Nephron (organoid): ENCODE data around the gene DENND2C.

Source experiments
- H3K27ac Mint-ChIP-seq, 3 experiments: 2 replicates each; pipeline ENCODE4 v1.8.0; 2020; ENCODE audit warnings: mixed read lengths in 3 of 3, mild to moderate bottlenecking in 2 of 3, moderate library complexity in 1 of 3
- H3K27me3 Mint-ChIP-seq: 2 replicates; pipeline ENCODE4 v1.8.0; 2021; ENCODE audit warnings: low read depth, mild to moderate bottlenecking, moderate library complexity, mixed read lengths
- H3K36me3 Mint-ChIP-seq: 2 replicates; pipeline ENCODE4 v1.8.0; 2020; ENCODE audit warnings: low read depth, mixed read lengths
- H3K4me1 Mint-ChIP-seq: 2 replicates; pipeline ENCODE4 v1.8.0; 2020; ENCODE audit warnings: mixed read lengths
- H3K4me3 Mint-ChIP-seq, 3 experiments: 2 replicates each; pipeline ENCODE4 v1.8.0; 2020; ENCODE audit warnings: mild to moderate bottlenecking in 3 of 3, mixed read lengths in 3 of 3, moderate library complexity in 2 of 3
- H3K9me3 Mint-ChIP-seq: 2 replicates; pipeline ENCODE4 v1.8.0; 2020; ENCODE audit warnings: mixed read lengths
- TF ChIP-seq, protein P1 (sequence below), 3 experiments: fragments of 200-600 bp; sonication (generic); IDR thresholded peaks; one replicate each; pipeline ENCODE4 v1.5.0; 2021; ENCODE audit warnings: antibody characterized with exemption in 3 of 3; ENCODE audit not compliant: unreplicated experiment in 3 of 3

Gene DENND2C

DNA sequence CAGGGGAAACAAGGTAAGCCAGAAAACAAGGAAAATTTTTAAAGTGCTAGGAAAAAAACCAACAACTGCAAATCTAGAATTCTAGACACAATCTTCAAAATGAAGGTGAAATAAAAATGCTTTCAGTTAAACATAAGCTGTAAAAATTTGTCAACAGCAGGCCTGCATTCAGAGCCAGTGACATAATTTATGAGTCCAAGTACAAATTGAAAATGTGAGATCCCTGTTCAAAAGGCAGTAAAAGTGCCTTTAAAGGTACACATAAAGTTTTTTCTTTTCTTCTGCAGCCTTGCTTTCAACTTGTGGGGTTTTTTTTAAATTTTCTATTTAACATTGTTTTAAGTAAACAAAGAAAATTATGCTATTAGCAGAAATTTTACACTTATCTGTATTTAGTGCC lies 37.4 kb downstream of the DENND2C start:
- no peaks in the 10 kb centered on the region for H3K27me3 Mint-ChIP-seq
- peaks cover 5% of the 10 kb centered on the region for H3K9me3 Mint-ChIP-seq
- H3K4me1 Mint-ChIP-seq, result no peaks in the 10 kb centered on the region
- no peak overlapping the region for H3K27ac Mint-ChIP-seq
- TF ChIP-seq, protein P1, sequence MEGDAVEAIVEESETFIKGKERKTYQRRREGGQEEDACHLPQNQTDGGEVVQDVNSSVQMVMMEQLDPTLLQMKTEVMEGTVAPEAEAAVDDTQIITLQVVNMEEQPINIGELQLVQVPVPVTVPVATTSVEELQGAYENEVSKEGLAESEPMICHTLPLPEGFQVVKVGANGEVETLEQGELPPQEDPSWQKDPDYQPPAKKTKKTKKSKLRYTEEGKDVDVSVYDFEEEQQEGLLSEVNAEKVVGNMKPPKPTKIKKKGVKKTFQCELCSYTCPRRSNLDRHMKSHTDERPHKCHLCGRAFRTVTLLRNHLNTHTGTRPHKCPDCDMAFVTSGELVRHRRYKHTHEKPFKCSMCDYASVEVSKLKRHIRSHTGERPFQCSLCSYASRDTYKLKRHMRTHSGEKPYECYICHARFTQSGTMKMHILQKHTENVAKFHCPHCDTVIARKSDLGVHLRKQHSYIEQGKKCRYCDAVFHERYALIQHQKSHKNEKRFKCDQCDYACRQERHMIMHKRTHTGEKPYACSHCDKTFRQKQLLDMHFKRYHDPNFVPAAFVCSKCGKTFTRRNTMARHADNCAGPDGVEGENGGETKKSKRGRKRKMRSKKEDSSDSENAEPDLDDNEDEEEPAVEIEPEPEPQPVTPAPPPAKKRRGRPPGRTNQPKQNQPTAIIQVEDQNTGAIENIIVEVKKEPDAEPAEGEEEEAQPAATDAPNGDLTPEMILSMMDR (IDR thresholded peaks at IDR 0.05; ENCODE audit: unreplicated experiment in 3 of 3), result no peak
- no peak overlapping the region for H3K4me3 Mint-ChIP-seq
- H3K36me3 Mint-ChIP-seq, result no peaks in the 10 kb centered on the region

DNA sequence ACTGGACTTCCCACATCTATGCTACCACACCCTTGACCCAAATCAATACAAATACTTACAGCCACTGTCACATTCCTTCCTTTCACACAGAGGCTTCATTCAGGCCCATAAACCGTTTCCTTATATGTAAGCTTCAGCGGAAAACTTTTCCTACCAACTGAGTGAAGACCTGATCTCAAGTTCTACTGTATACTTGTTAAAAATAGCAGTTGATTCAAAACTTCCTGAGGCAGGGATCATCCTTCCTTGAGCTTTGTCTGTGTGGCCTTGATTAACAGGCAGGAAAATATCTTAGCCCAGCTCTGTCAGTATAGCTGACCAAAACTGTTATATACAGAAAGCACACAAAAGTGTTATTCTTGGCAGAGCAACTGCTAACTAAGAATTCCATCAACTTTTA lies 42.7 kb downstream of the DENND2C start:
- Mint-ChIP-seq H3K4me3 (no peak overlapping the region), H3K36me3 (no peaks in the 10 kb centered on the region)

DNA sequence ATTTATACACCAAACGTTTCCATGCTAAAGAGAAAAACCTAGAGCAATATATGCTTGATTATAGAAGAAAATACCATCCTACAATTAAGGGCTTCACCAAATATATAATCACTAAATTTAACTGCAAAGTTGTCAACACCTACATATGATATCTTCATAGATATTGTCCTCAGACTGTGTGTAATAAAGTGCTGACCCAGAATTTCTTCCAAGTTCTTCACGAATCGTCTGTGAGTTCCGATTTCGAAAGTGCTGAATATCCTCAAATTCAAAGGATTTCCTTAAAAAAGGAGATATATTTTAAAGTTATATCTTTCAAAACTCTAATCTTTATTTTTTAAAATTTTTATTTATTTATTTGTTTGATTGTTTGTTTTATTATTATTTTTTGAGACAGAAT lies 46.5 kb downstream of the DENND2C start:
- Mint-ChIP-seq H3K4me3 (no peak overlapping the region), H3K27me3 (no peaks in the 10 kb centered on the region), H3K36me3 (peaks cover under 1% of the 10 kb centered on the region), H3K27ac (no peak overlapping the region), H3K9me3 (no peaks in the 10 kb centered on the region), H3K4me1 (no peaks in the 10 kb centered on the region)
- TF ChIP-seq, protein P1 (IDR thresholded peaks at IDR 0.05; ENCODE audit: unreplicated experiment in 3 of 3), result no peak

More for the DNA sequence above, 42.7 kb downstream of the DENND2C start:
- TF ChIP-seq, protein P1 (IDR thresholded peaks at IDR 0.05; ENCODE audit: unreplicated experiment in 3 of 3), result no peak
- Mint-ChIP-seq H3K27ac (no peak overlapping the region), H3K27me3 (no peaks in the 10 kb centered on the region), H3K4me1 (no peaks in the 10 kb centered on the region), H3K9me3 (peaks cover 5% of the 10 kb centered on the region)

DNA sequence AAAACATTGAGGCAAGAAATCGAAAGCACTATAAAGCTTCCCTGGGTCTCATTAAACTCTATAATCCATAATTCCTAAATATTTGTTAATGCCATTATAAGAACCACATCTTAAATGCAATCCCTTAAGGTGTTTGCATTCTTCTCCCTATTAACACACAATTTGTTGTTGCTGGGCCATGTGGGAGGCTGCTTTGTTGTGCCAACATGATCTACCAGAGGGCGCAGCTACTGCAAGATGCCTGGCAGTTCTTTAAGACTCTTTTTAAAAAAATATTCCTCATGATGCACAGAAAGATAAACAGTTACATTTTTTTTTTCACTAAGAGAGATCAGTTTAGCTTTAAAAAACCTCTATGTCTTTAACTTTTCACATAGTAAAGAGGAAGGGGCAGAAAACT lies 49.4 kb downstream of the DENND2C start:
- no peak overlapping the region for H3K4me3 Mint-ChIP-seq
- peaks cover 3% of the 10 kb centered on the region for H3K36me3 Mint-ChIP-seq
- TF ChIP-seq, protein P1 (IDR thresholded peaks at IDR 0.05; ENCODE audit: unreplicated experiment in 3 of 3), result no peak
- H3K27me3 Mint-ChIP-seq, result no peaks in the 10 kb centered on the region
- no peak overlapping the region for H3K27ac Mint-ChIP-seq
- no peaks in the 10 kb centered on the region for H3K4me1 Mint-ChIP-seq
- H3K9me3 Mint-ChIP-seq, result no peaks in the 10 kb centered on the region

DNA sequence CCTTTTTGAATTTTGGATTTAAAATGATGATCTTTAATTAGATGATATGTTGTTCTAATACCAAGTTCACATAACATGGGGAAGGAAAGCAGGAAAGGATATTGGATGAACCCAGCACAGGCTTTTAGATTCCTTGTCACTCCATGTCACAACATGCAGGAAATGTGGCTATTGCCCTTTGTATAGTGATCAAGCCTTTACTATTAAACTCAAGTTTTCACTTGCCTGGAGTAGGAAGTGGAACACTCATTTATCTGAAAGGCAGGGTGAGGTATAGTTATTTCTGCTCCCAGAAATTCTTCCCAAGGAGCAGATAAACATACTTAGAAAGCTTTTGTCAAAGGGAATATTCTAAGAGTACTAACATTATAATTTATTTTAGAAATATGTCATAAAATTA lies 51.2 kb downstream of the DENND2C start:
- Mint-ChIP-seq H3K4me1 (no peaks in the 10 kb centered on the region), H3K27me3 (no peaks in the 10 kb centered on the region), H3K36me3 (peaks cover 3% of the 10 kb centered on the region), H3K4me3 (no peak overlapping the region), H3K27ac (no peak overlapping the region), H3K9me3 (no peaks in the 10 kb centered on the region)
- TF ChIP-seq, protein P1 (IDR thresholded peaks at IDR 0.05; ENCODE audit: unreplicated experiment in 3 of 3), result no peak

DNA sequence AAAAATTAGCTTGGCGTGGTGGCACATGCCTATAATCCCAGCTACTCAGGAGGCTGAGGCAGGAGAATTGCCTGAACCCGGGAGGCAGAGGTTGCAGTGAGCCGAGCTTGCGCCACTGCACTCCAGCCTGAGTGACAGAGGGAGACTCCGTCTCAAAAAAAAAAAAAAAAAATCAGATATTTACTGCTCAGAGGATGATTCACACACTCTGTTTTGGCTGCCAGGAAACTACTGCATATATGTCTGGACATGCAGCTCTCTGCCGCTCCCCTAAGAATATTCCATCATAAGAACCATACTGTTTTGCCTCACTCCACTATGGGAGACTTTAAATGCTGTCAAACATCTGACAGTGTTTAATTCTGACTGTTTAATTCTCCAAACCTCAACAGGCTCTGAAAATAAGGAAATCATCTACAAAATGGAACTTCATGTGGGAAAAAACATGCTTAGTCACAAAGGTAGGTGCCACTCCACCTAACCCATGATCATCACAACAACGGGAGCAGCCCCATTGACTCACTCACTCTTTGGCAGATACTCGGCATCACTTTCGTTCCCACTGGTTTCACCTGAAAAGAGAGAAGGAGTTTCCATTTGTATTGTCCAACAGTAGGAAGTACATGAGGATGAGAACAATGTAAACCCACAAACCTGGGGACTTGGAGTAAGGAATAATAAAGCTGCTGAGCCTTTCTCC lies 59.2 kb downstream of the DENND2C start:
- no peaks in the 10 kb centered on the region for H3K4me1 Mint-ChIP-seq

More for the DNA sequence above, 59.2 kb downstream of the DENND2C start:
- Mint-ChIP-seq H3K27ac (no peak overlapping the region), H3K36me3 (no peaks in the 10 kb centered on the region), H3K27me3 (no peaks in the 10 kb centered on the region), H3K4me3 (no peak overlapping the region), H3K9me3 (no peaks in the 10 kb centered on the region)
- TF ChIP-seq, protein P1 (IDR thresholded peaks at IDR 0.05; ENCODE audit: unreplicated experiment in 3 of 3), result no peak
